Heart right ventricle (tissue), 16 donors: ENCODE data around the gene CNNM2. TPM values are rescaled to one million over a fixed set of nuclear protein-coding genes. Genes with fewer than 3 reads are reported as not detected.

Experiments used
- ATAC-seq, 8 donors: fragments of 200-7000 bp; cut with Tn5 transposase; one replicate each; pipeline ENCODE4 v1.9.1; 2020; ENCODE audit warnings: mild to moderate bottlenecking in 8 of 8, moderate library complexity in 8 of 8, moderate number of reproducible peaks in 1 of 8
- DNase-seq, 2 donors: peaks; one replicate each; pipeline ENCODE4 v3.0.0-alpha.2; 2020
- H3K27ac ChIP-seq, 10 donors: fragments of 200-600 bp; sonication (generic) in 2 of 10; one replicate each; pipeline versions ENCODE4 v1.5.0 to v1.8.0; 2020 to 2022; ENCODE audit warnings: mild to moderate bottlenecking in 3 of 10
- H3K27me3 ChIP-seq, 7 donors: fragments of 200-600 bp; one replicate each; pipeline ENCODE4 v1.8.0; 2021 to 2022; ENCODE audit warnings: mild to moderate bottlenecking in 2 of 7
- H3K36me3 ChIP-seq, 9 donors: fragments of 200-600 bp; sonication (generic) in 1 of 9; one replicate each; pipeline versions ENCODE4 v1.5.0 to v1.8.0; 2020 to 2022; ENCODE audit warnings: mild to moderate bottlenecking in 2 of 9
- H3K4me1 ChIP-seq, 9 donors: fragments of 200-600 bp; sonication (generic) in 1 of 9; one replicate each; pipeline versions ENCODE4 v1.5.0 to v1.8.0; 2020 to 2022; ENCODE audit warnings: mild to moderate bottlenecking in 4 of 9
- H3K4me3 ChIP-seq, 10 donors: fragments of 200-600 bp; sonication (generic) in 2 of 10; one replicate each; pipeline versions ENCODE4 v1.5.0 to v1.8.0; 2020 to 2022; ENCODE audit warnings: mild to moderate bottlenecking in 7 of 10, moderate library complexity in 2 of 10
- H3K9me3 ChIP-seq, 11 donors: fragments of 200-600 bp in 10 of 11; sonication (generic) in 2 of 11; one replicate each; pipeline versions ENCODE4 v1.5.0 to v1.8.0; 2013 to 2022; ENCODE audit warnings: mild to moderate bottlenecking in 2 of 11, control low read depth in 1 of 11, moderate library complexity in 1 of 11
- WGBS, 2 donors: extraction: QIAGEN DNeasy Blood & Tissue Kit; methylation state at CpG; one replicate each; pipeline ENCODE4 v1.1.7; 2013; ENCODE audit warnings: inconsistent platforms in 1 of 2; 5-methylcytosine and 5-hydroxymethylcytosine counted together
- intact Hi-C, 10 donors: fragments of 100-400 bp; cut with DNase I; formaldehyde crosslinking; loops; one replicate each; pipeline versions ENCODE4 v1.11.1 to v1.14.2; 2022
- polyA plus RNA-seq, 2 donors: library from polyadenylated mRNA; stranded (reverse); fragments of 200-250 nt; gene quantifications; one replicate each; pipeline ENCODE4 v1.2.3, GENCODE V29; 2013
- total RNA-seq, 10 donors: library from RNA; stranded (reverse); fragmentation: NEBNext Ultra II Directional in 3 of 10; extraction: Animal tissue kit (Norgen Biotek cat#: 25700) in 3 of 10; gene quantifications; one replicate each; pipeline versions ENCODE4 v1.2.1 to v1.2.4, GENCODE V29; 2021 to 2023
- TF ChIP-seq, protein P1 (sequence below), 9 donors: fragments of 200-600 bp; sonication (generic) in 2 of 9; IDR thresholded peaks; one replicate each; pipeline versions ENCODE4 v1.5.0 to v1.8.0; 2021 to 2022; ENCODE audit warnings: antibody characterized with exemption in 9 of 9, mild to moderate bottlenecking in 5 of 9, moderate library complexity in 1 of 9
- donor health status: Arrhythmogenic right ventricular cardiomyopathy.
- donor health status: ischemic (EF 13 %, LVEDD 7.1; RV severe dilation, severe dysfunction).
- donor health status: healthy with polysubstance abuse.
- donor health status: DM: no; HTN: yes; CAD: no.
- donor health status: DM: no; HTN: no; CAD: no.
- donor health status: ischemic (EF 25% LVEDD 6.9; RV normal size, moderate dysfunction).
- donor health status: ischemic (EF 25% LVEDD 5.7; RV mildly dilated, moderate dysfunction).
- donor health status: healthy.
- donor health status: DM: yes; HTN: yes; CAD: no.
- donor health status: Ischemic cardiomyopathy.
- donor health status: ischemic (EF 35%, LVEDD 5.7; RV mildly dilated, moderate dysfunction).
- donor health status: nonischemic (EF 11% LVEDD 7.7; RV severe dilation, severe dysfunction).
- donor health status: DM: yes; HTN: yes; CAD: no.
- donor health status: PGD.
- donor health status: ischemic (EF 29% LVEDD 5.4; RV normal size, mild dysfunction).
- donor health status: nonischemic (EF 23%, LVEDD 6.1; RV moderate dilation, normal function).

CNNM2 gene
- total and polyA plus RNA-seq, 12 donors, result 1.3 to 5.3 (median 3.9) TPM

GRCh38 chr10:102959360-102959759 lies 41.3 kb downstream of the CNNM2 start:
- DNase-seq (no peak), ATAC-seq (no peak)
- TF ChIP-seq, protein P1, sequence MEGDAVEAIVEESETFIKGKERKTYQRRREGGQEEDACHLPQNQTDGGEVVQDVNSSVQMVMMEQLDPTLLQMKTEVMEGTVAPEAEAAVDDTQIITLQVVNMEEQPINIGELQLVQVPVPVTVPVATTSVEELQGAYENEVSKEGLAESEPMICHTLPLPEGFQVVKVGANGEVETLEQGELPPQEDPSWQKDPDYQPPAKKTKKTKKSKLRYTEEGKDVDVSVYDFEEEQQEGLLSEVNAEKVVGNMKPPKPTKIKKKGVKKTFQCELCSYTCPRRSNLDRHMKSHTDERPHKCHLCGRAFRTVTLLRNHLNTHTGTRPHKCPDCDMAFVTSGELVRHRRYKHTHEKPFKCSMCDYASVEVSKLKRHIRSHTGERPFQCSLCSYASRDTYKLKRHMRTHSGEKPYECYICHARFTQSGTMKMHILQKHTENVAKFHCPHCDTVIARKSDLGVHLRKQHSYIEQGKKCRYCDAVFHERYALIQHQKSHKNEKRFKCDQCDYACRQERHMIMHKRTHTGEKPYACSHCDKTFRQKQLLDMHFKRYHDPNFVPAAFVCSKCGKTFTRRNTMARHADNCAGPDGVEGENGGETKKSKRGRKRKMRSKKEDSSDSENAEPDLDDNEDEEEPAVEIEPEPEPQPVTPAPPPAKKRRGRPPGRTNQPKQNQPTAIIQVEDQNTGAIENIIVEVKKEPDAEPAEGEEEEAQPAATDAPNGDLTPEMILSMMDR (IDR thresholded peaks at IDR 0.05), result no peak
- intact Hi-C loops, result no loop called here
- no peak overlapping the region for H3K27ac ChIP-seq
- WGBS, 2 donors, result 97 to 100% methylated on average over 1 of the region's 1 CpG
- no peaks in the 10 kb centered on the region for H3K27me3 ChIP-seq
- H3K4me1 ChIP-seq, result peaks cover 0 to 8% (median 0%) of the 10 kb centered on the region in 9 donors
- H3K4me3 ChIP-seq, result no peak overlapping the region
- H3K36me3 ChIP-seq, result no peaks in the 10 kb centered on the region
- no peaks in the 10 kb centered on the region for H3K9me3 ChIP-seq

GRCh38 chr10:102960157-102960556 lies 42.1 kb downstream of the CNNM2 start:
- H3K4me3 ChIP-seq, result no peak overlapping the region
- H3K36me3 ChIP-seq, result no peaks in the 10 kb centered on the region
- H3K4me1 ChIP-seq, result peaks cover 0 to 8% (median 0%) of the 10 kb centered on the region in 9 donors
- DNase-seq, result no peak
- H3K27ac ChIP-seq, result no peak overlapping the region
- no peaks in the 10 kb centered on the region for H3K27me3 ChIP-seq
- TF ChIP-seq, protein P1 (IDR thresholded peaks at IDR 0.05), result no peak
- H3K9me3 ChIP-seq, result no peaks in the 10 kb centered on the region
- ATAC-seq, result no peak
- 84 to 87% methylated on average over 5 of the region's 5 CpGs for WGBS, 2 donors
- intact Hi-C loops, result no loop called here

DNA sequence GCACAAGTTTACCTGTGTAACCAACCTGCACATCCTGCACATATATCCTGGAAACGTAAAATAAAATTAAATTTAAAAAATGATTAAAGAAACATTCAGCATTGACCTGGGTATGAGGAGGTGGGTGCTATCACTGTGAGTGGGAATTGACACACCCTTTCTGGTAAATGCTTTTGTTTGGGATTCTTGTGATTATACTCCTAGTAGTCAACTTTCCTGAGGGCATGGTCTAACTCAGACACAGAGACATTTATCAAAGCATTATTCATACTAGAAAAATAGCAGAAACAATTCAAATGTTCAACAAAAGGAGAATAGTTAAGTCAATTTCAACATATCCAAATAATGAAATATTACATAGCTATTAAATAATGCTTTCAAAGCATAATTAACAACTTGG lies 44.2 kb downstream of the CNNM2 start:
- Histone ChIP-seq H3K9me3 (no peaks in the 10 kb centered on the region), H3K4me1 (peaks cover 0 to 12% (median 0%) of the 10 kb centered on the region in 9 donors), H3K27ac (no peak overlapping the region), H3K36me3 (no peaks in the 10 kb centered on the region), H3K4me3 (no peak overlapping the region), H3K27me3 (no peaks in the 10 kb centered on the region)
- ATAC-seq (no peak), DNase-seq (no peak)
- WGBS, 2 donors, result 78 to 85% methylated on average over 1 of the region's 1 CpG
- intact Hi-C loops, result no loop called here
- TF ChIP-seq, protein P1 (IDR thresholded peaks at IDR 0.05), result no peak

- 59 to 66% methylated on average over 6 of the region's 6 CpGs for WGBS, 2 donors
Observed at GRCh38 chr10:102962951-102963755, 45.1 kb downstream of the CNNM2 start.

More at GRCh38 chr10:102962951-102963755, 45.1 kb downstream of the CNNM2 start:
- intact Hi-C loops, result no loop called here
- TF ChIP-seq, protein P1 (IDR thresholded peaks at IDR 0.05), result no peak
- ATAC-seq (peak in 1 of 8 donors; percentile 40), DNase-seq (no peak)
- H3K4me1 ChIP-seq, result peaks cover 0 to 12% (median 0%) of the 10 kb centered on the region in 9 donors
- H3K9me3 ChIP-seq, result no peaks in the 10 kb centered on the region
- no peak overlapping the region for H3K27ac ChIP-seq
- H3K36me3 ChIP-seq, result no peaks in the 10 kb centered on the region
- H3K4me3 ChIP-seq, result no peak overlapping the region
- H3K27me3 ChIP-seq, result no peaks in the 10 kb centered on the region
